ENCODE results near the gene PPP1CB. TPM values are rescaled to one million over a fixed set of nuclear protein-coding genes. Genes with fewer than 3 reads are reported as not detected.

PPP1CB gene
- total and polyA plus RNA-seq, 4 donors, result 85.7 to 309 (median 181) TPM

GRCh38 chr2:28748941-28749340 is 2.7 kb upstream of the PPP1CB start:
- H3K4me3 ChIP-seq, result no peak overlapping the region
- WGBS, 2 donors, result 58 to 80% methylated on average over 1 of the region's 1 CpG
- H3K36me3 ChIP-seq (ENCODE audit: control insufficient read depth in 4 of 4, insufficient read depth in 4 of 4, low read length in 4 of 4), result peaks cover 0 to 8% (median 0%) of the 10 kb centered on the region in 4 donors
- no peaks in the 10 kb centered on the region for H3K9me3 ChIP-seq (ENCODE audit: control insufficient read depth in 4 of 4, insufficient read depth in 3 of 4, low read length in 3 of 4)
- no peak overlapping the region for H3K9ac ChIP-seq (ENCODE audit: insufficient read depth in 1 of 2, low read length in 2 of 2)
- H3K4me1 ChIP-seq (ENCODE audit: control insufficient read depth in 5 of 5, insufficient read depth in 5 of 5, low read length in 5 of 5), result peaks cover 0 to 15% (median 8%) of the 10 kb centered on the region in 5 donors
- no peak overlapping the region for H3K27ac ChIP-seq (ENCODE audit: low read depth in 1 of 2, low read length in 1 of 2)
- ATAC-seq (ENCODE audit: insufficient read depth, low FRiP score), result no peak
- TF ChIP-seq CTCF (IDR thresholded peaks at IDR 0.05; ENCODE audit: control extremely low read depth, extremely low read depth), result no peak
- H3K27me3 ChIP-seq (ENCODE audit: control insufficient read depth in 3 of 3, insufficient read depth in 3 of 3, low read length in 2 of 3), result no peaks in the 10 kb centered on the region
- no peak for DNase-seq

GRCh38 chr2:28749526-28749925 is 2.1 kb upstream of the PPP1CB start:
- H3K27me3 ChIP-seq (ENCODE audit: control insufficient read depth in 3 of 3, insufficient read depth in 3 of 3, low read length in 2 of 3), result no peaks in the 10 kb centered on the region
- no peaks in the 10 kb centered on the region for H3K9me3 ChIP-seq (ENCODE audit: control insufficient read depth in 4 of 4, insufficient read depth in 3 of 4, low read length in 3 of 4)
- H3K27ac ChIP-seq (ENCODE audit: low read depth in 1 of 2, low read length in 1 of 2), result peak overlapping the region in 1 of 2 donors; percentile 100
- no peak for ATAC-seq (ENCODE audit: insufficient read depth, low FRiP score)
- TF ChIP-seq CTCF (IDR thresholded peaks at IDR 0.05; ENCODE audit: control extremely low read depth, extremely low read depth), result no peak
- H3K4me3 ChIP-seq, result no peak overlapping the region
- H3K36me3 ChIP-seq (ENCODE audit: control insufficient read depth in 4 of 4, insufficient read depth in 4 of 4, low read length in 4 of 4), result peaks cover 0 to 8% (median 0%) of the 10 kb centered on the region in 4 donors
- peaks cover 0 to 19% (median 8%) of the 10 kb centered on the region in 5 donors for H3K4me1 ChIP-seq (ENCODE audit: control insufficient read depth in 5 of 5, insufficient read depth in 5 of 5, low read length in 5 of 5)
- WGBS, 2 donors, result 96 to 98% methylated on average over 6 of the region's 6 CpGs
- H3K9ac ChIP-seq (ENCODE audit: insufficient read depth in 1 of 2, low read length in 2 of 2), result no peak overlapping the region
- DNase-seq, result no peak

GRCh38 chr2:28750316-28751251 is 1.0 kb upstream of the PPP1CB start:
- Histone ChIP-seq H3K9ac (ENCODE audit: insufficient read depth in 1 of 2, low read length in 2 of 2) (peak overlapping the region; percentile 79 to 91), H3K9me3 (ENCODE audit: control insufficient read depth in 4 of 4, insufficient read depth in 3 of 4, low read length in 3 of 4) (no peaks in the 10 kb centered on the region), H3K36me3 (ENCODE audit: control insufficient read depth in 4 of 4, insufficient read depth in 4 of 4, low read length in 4 of 4) (peaks cover 0 to 8% (median 0%) of the 10 kb centered on the region in 4 donors), H3K27ac (ENCODE audit: low read depth in 1 of 2, low read length in 1 of 2) (peak overlapping the region; percentile 98 to 100), H3K4me1 (ENCODE audit: control insufficient read depth in 5 of 5, insufficient read depth in 5 of 5, low read length in 5 of 5) (peaks cover 3 to 20% (median 8%) of the 10 kb centered on the region in 5 donors), H3K27me3 (ENCODE audit: control insufficient read depth in 3 of 3, insufficient read depth in 3 of 3, low read length in 2 of 3) (no peaks in the 10 kb centered on the region), H3K4me3 (peak overlapping the region; percentile 74)
- 14% methylated on average over 14 of the region's 14 CpGs for WGBS, 2 donors
- TF ChIP-seq CTCF (IDR thresholded peaks at IDR 0.05; ENCODE audit: control extremely low read depth, extremely low read depth), result no peak
- ATAC-seq (ENCODE audit: insufficient read depth, low FRiP score), result no peak
- DNase-seq, result peak; percentile 24 to 63 (median 62)

Measured in lung (tissue), 12 donors.